ENCODE measurements around the gene KRTAP4-5. TPM values are rescaled to one million over a fixed set of nuclear protein-coding genes. Genes with fewer than 3 reads are reported as not detected.
"Not testable (repeated sequence)": the region's sequence is repeated elsewhere in the genome, so short reads cannot be mapped to it uniquely, and the experiment has no call there.

KRTAP4-5 gene
- total RNA-seq, 1 experiment from 2014 or later = not detected

- no peaks in the 10 kb centered on the region for H3K36me3 ChIP-seq (ENCODE audit: low read depth)
- no peak for TF ChIP-seq CTCF (conservative IDR thresholded peaks at IDR 0.05)
- no peak for TF ChIP-seq EZH2 (IDR thresholded peaks at IDR 0.05; ENCODE audit: low read depth)
- no peak overlapping the region for H3K4me2 ChIP-seq
- H4K20me1 ChIP-seq (ENCODE audit: insufficient read depth) = no peaks in the 10 kb centered on the region
- H3K27me3 ChIP-seq (ENCODE audit: insufficient read depth, low read depth) = no peaks in the 10 kb centered on the region
- no peak overlapping the region for H3K4me3 ChIP-seq
- BruUV-seq (replicated peaks) = no TSS peak
- CTCF ChIA-PET = no interaction called here
- H2AFZ ChIP-seq = no peak overlapping the region
- intact Hi-C loops (cut with micrococcal nuclease; ENCODE audit: unreplicated experiment) = no loop called here
- H3K27ac ChIP-seq = no peak overlapping the region
- no peaks in the 10 kb centered on the region for H3K79me2 ChIP-seq (ENCODE audit: low read depth)
- no peaks in the 10 kb centered on the region for H3F3A ChIP-seq (ENCODE audit: insufficient read depth, low read depth)
- DNase-seq = no peak
- POLR2A ChIA-PET (ENCODE audit: unreplicated experiment) = no interaction called here
- H3K9me3 ChIP-seq (ENCODE audit: insufficient read depth, low read depth) = peaks cover 4% of the 10 kb centered on the region; the same call in 1 of the 2 replicates
- no peaks in the 10 kb centered on the region for H3K9me2 ChIP-seq (ENCODE audit: insufficient read depth)
- no peaks in the 10 kb centered on the region for H3K4me1 ChIP-seq (replicated peaks; ENCODE audit: insufficient read depth)
Observed at GRCh38 chr17:41167561-41167960, 17.9 kb upstream of the KRTAP4-5 start.

GRCh38 chr17:41163828-41164227, 14.2 kb upstream of the KRTAP4-5 start:
- Histone ChIP-seq H3K4me1 (replicated peaks; ENCODE audit: insufficient read depth) (no peaks in the 10 kb centered on the region), H3K27me3 (ENCODE audit: insufficient read depth, low read depth) (no peaks in the 10 kb centered on the region), H3K9me3 (ENCODE audit: insufficient read depth, low read depth) (peaks cover 4% of the 10 kb centered on the region; the same call in 1 of the 2 replicates), H3K4me2 (no peak overlapping the region), H3F3A (ENCODE audit: insufficient read depth, low read depth) (0 out of 2 replicates have a peak, but pooled peaks cover 5% of the 10 kb centered on the region), H3K27ac (no peak overlapping the region), H3K4me3 (no peak overlapping the region), H2AFZ (no peak overlapping the region), H3K9me2 (ENCODE audit: insufficient read depth) (no peaks in the 10 kb centered on the region), H4K20me1 (ENCODE audit: insufficient read depth) (no peaks in the 10 kb centered on the region), H3K36me3 (ENCODE audit: low read depth) (no peaks in the 10 kb centered on the region), H3K79me2 (ENCODE audit: low read depth) (no peaks in the 10 kb centered on the region)
- ChIA-PET CTCF (no interaction called here), POLR2A (ENCODE audit: unreplicated experiment) (no interaction called here)
- TF ChIP-seq EZH2 (IDR thresholded peaks at IDR 0.05; ENCODE audit: low read depth) = no peak
- TF ChIP-seq CTCF (conservative IDR thresholded peaks at IDR 0.05) = no peak
- DNase-seq = no peak
- intact Hi-C loops (cut with micrococcal nuclease; ENCODE audit: unreplicated experiment) = no loop called here
- BruUV-seq (replicated peaks) = no TSS peak

GRCh38 chr17:41160648-41161047, 11.0 kb upstream of the KRTAP4-5 start, which contains the start of gene KRTAP4-4:
Gene KRTAP4-4, minus strand, starts transcription at chr17:41160748. Its CDS starts 57 bp downstream, at chr17:41160691.
- Histone ChIP-seq H3K36me3 (ENCODE audit: low read depth) (no peaks in the 10 kb centered on the region), H3K4me1 (replicated peaks; ENCODE audit: insufficient read depth) (no peaks in the 10 kb centered on the region), H3F3A (ENCODE audit: insufficient read depth, low read depth) (0 out of 2 replicates have a peak, but pooled peaks cover 5% of the 10 kb centered on the region), H2AFZ (no peak within 1 kb of the TSS), H3K27me3 (ENCODE audit: insufficient read depth, low read depth) (no peaks in the 10 kb centered on the region), H3K27ac (no peak within 1 kb of the TSS), H4K20me1 (ENCODE audit: insufficient read depth) (no peaks in the 10 kb centered on the region), H3K4me3 (no peak within 1 kb of the TSS), H3K9me3 (ENCODE audit: insufficient read depth, low read depth) (no peaks in the 10 kb centered on the region; the same call in 1 of the 2 replicates), H3K9me2 (ENCODE audit: insufficient read depth) (no peaks in the 10 kb centered on the region), H3K79me2 (ENCODE audit: low read depth) (no peaks in the 10 kb centered on the region), H3K4me2 (no peak within 1 kb of the TSS)
- POLR2A ChIA-PET (ENCODE audit: unreplicated experiment) = no interaction called here
- no TSS peak for BruUV-seq (replicated peaks)
- DNase-seq = no peak
- CTCF ChIA-PET = no interaction called here
- TF ChIP-seq EZH2 (IDR thresholded peaks at IDR 0.05; ENCODE audit: low read depth) = no peak
- TF ChIP-seq CTCF (conservative IDR thresholded peaks at IDR 0.05) = no peak
- intact Hi-C loops (cut with micrococcal nuclease; ENCODE audit: unreplicated experiment) = no loop called here

- H3K4me1 ChIP-seq (replicated peaks; ENCODE audit: insufficient read depth); BruUV-seq (replicated peaks); H3K27me3 ChIP-seq (ENCODE audit: insufficient read depth, low read depth); H3K79me2 ChIP-seq (ENCODE audit: low read depth); H3K4me2 ChIP-seq; H3K9me3 ChIP-seq (ENCODE audit: insufficient read depth, low read depth); H3K9me2 ChIP-seq (ENCODE audit: insufficient read depth); H4K20me1 ChIP-seq (ENCODE audit: insufficient read depth); intact Hi-C loops (cut with micrococcal nuclease; ENCODE audit: unreplicated experiment); H3K27ac ChIP-seq; H3K36me3 ChIP-seq (ENCODE audit: low read depth); POLR2A ChIA-PET (ENCODE audit: unreplicated experiment); CTCF ChIA-PET; H2AFZ ChIP-seq; H3F3A ChIP-seq (ENCODE audit: insufficient read depth, low read depth); DNase-seq; H3K4me3 ChIP-seq: not testable (repeated sequence)
Observed at GRCh38 chr17:41160190-41160589, 10.6 kb upstream of the KRTAP4-5 start.

Data from PC-9 (cell line).